ENCODE results near the gene GAL3ST2.

The GAL3ST2 gene

DNA sequence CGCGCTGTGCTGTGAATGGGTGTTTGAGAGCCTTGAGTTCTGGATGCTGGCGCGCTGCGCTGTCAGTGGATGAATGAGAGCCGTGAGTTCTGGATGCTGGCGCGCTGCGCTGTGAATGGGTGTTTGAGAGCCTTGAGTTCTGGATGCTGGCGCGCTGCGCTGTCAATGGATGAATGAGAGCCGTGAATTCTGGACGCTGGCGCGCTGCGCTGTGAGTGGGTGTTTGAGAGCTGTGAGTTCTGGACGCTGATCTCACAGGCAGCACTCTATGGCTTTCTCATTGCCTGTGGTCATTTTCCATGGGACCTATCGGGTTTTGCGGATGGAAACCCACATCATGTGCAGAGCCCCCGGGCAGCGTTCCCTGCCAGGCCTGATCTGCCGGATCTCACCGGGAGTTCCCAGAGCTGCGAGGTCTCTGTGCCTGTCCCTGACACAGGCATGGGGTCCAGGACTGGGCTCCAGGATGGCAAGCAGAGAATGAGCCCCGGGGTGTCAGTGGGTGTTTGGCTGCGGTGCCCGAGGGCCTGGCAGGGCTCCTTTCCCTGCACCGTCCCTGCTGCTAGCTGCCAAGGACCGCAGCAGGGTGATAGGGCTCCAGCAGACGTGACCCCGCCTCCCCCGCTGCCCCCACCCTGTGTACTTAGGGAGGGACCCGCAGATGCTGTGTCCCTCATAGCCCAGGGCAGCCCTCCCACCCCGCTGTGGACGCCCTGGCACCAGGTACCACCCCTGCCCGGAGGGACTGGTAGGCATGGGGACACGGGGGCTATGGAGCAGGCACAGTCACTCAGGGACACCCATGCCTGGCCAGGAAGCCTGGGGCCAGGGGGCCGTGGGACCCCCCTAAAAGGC is 72.4 kb downstream of the GAL3ST2 start:
- no peak for DNase-seq

DNA sequence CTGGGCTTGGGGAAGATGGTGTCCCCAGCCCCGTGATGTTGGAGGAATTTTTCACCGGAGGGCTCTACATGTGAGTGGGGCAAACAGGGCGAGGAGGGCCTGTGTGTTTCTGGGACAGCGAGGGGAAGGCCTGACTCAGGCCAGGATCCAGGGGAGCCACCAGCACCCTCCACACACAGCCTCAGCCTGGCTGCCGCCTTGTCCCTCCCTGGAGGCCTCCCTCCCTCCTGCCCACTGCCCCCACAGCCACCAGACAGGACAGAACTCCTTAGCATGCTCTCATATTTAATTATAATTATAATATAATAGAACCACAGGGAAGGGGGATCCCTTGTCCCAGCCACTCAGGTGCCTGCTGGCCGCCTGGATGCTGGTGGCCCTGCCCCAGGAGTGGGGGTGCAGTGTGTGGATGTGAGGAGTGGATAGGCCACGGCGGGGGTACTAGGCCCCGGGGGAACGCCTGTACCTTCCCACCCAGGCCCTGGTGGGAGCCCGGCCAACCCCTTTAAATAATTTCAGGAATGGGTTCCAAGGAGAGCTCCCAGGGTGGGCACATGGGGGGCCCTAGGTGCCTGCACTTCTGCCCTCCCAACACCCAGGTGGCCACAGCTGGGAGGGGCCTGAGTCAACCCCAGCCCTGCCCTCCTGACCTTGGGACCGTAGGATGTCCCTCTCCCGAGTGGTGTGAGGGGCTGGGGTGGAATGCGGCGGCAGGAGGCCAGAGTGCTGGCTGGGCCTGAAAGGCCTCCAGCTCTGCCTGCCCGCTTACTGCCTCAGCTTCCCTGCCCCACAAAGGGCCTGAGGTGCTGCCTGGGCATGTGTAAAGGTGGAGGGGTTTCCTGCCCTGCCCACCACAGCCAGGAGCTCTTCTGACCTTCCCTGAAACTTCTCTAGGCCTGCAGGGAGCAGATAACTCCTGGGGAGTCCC is 73.3 kb downstream of the GAL3ST2 start:
- DNase-seq = no peak

DNA sequence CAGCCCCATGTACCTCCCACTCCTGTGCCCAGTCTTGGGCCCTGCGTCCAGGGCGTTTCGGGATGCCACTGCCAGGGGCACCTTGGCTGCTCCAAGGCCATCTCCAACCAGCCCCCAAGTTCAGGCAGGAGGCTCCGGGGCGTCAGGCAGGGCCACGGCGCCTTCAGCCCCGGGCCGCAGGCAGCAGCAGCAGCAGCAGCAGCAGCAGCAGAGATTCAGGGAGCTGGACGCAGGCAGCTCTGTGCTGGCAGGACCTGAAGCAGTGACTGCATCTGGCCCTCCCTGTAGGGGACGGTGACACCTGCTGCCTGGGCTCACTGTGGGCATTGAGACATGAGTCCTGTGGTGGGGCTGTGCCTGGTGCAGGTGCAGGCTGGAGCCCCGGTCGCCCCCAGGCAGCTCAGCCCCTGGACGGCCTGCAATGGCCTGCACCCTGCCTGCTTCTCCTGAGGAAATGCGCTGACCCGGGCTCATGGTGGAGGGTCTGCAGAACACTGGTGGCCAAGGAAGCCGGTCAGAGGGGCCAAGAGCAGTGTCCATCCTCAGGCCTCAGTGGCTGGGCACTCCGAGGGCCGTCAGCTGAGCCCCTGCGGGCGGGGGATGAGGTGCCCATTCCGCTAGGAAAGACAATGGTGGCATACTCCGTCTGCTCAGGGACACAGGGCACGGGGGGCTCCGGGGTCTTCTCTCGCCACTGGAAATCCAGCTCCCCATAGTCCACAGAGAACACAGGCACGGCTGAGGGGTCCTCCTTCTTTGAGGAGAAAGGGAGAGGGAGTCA is 74.1 kb downstream of the GAL3ST2 start:
- no peak for DNase-seq

DNA sequence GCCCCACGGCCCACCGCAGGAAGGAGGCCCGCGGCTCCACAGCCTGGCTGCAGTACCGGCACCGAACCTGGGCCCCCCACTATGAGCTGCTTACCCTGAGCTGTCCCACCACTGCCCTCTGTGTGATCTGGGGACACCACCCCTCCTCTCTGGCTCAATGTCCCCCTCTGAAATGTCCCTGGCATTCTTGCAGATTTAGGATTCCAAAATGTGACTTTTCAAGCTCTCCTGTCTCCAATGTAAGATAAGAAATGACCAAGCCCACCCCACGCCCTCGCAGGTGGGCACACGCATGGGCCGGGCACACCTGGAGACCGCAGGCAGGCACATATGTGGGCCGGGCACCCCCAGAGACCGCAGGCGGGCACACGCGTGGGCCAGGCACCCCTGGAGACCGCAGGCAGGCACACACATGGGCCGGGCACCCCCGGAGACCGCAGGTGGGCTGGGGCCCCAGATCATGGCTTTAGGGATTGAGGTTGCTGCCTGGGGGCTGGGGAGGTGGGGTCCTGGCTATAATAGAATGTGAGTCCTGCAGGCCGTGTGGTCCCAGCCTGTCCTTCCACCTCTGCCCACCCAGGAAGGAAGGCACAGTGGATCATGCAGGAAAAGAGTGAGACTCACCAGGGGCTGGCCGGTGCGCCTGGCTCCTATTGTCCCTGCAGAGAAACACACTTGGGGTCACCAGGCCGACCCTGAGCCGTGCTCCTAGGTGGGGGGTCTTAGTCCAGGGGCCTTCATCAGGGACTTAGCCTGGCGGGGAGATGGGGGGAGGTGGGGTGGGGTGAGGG is 74.9 kb downstream of the GAL3ST2 start:
- no peak for DNase-seq

DNA sequence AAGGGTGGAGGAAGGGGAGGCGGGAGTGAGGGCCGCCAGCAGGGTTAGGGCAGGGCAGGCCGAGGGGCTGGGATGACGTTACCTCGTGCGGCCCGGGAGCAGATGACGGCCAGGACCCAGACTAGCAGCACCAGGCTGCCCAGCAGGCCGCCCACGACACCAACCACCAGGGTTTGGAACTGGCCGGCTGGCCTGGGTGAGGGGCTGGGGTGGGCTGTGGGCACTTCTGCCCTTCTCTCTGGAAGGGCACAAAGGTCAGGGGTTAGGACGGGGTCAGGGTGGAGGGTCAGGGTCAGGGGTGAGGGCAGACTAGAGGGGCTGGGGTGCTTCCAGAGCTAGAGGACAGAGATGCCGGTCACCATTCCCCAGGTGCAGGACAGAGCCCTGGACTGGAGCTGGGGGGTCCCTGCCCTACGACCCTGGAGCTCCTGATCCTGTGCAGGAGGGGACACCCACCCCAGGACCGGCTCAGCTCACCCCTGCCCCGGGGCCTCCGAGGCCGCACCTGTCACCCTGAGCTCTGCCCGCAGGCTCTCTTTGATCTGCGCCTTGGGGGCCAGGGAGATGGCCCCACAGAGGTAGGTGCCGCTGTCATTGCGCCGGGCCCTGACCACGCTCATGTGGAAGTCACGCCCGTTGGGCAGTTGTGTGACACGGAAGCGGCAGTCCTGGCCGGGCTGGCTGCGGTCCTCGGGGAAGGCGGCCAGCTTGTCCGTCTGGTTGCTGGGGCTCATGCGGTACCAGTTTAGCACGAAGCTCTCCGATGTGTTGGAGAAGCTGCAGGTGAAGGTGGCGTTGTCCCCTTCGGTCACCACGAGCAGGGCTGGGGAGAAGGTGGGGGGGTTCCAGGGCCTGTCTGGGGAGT is 75.7 kb downstream of the GAL3ST2 start:
- DNase-seq = no peak

DNA sequence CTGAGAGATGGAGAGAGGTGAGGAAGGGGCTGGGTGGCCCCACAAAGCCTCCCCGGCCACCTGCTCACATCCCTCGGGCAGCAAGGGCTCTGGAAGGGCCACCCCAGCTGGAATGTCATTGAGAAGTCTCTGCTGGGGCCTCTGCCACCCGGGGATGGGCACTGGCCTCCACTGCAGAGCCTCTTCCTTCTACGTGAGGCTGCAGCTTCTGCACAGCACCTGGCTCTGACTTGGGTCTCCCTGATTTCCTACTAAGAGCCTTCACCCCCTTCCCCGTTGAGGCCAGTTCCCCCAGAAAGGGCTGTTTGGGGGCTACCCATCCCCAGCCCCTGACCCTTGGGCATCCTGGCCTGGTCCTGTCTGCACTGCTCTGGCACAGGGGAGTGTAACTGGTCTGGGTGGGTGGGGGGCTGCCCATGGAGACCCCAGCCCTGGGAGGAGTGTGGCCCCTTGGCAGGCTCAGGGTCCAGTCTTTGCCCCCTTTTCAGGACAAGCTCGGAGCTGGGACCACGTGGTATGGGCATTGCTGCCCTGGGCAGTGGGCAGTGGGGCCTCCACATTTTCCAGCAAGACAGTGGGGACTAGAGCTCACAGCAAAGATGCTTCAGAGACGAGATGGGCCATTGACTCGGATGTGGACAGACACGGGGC is 76.5 kb downstream of the GAL3ST2 start:
- no peak for DNase-seq

All from NCI-H1436 (cell line).